ENCODE measurements around the gene IER5L.

- TF ChIP-seq CTCF (IDR thresholded peaks at IDR 0.05) (peak in 2 of 5 experiments; percentile 23 to 24), POLR2A (IDR thresholded peaks at IDR 0.05) (peak; percentile 50 to 67)
Measured at GRCh38 chr9:129174724-129175514, 3.1 kb downstream of the IER5L start.

Measured in tibial nerve (tissue), 3 donors.